ENCODE results near the gene ZC3HAV1L.

Gene ZC3HAV1L

DNA sequence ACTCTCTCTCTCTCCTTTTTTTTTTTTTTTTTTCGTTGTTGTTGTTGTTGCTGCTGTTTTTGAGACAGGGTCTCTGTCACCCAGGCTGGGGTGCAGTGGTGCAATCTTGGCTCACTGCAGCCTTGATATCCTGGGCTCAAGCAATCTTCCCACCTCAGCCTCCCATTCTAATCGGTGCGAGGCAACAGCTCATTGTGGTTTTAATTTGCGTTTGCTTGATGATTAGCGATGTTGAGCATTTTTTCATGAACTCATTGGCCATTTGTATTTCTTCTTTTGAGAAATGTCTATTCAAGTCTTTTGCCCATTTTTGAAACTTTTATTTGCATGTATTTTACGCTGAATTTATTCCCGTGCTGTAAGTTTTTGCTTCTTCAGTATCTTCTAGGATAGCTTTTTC, 13.3 kb upstream of the ZC3HAV1L start:
- H3K36me3 ChIP-seq: peaks cover 24% of the 10 kb centered on the region
- TF ChIP-seq, protein P1, sequence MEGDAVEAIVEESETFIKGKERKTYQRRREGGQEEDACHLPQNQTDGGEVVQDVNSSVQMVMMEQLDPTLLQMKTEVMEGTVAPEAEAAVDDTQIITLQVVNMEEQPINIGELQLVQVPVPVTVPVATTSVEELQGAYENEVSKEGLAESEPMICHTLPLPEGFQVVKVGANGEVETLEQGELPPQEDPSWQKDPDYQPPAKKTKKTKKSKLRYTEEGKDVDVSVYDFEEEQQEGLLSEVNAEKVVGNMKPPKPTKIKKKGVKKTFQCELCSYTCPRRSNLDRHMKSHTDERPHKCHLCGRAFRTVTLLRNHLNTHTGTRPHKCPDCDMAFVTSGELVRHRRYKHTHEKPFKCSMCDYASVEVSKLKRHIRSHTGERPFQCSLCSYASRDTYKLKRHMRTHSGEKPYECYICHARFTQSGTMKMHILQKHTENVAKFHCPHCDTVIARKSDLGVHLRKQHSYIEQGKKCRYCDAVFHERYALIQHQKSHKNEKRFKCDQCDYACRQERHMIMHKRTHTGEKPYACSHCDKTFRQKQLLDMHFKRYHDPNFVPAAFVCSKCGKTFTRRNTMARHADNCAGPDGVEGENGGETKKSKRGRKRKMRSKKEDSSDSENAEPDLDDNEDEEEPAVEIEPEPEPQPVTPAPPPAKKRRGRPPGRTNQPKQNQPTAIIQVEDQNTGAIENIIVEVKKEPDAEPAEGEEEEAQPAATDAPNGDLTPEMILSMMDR (IDR thresholded peaks at IDR 0.05; ENCODE audit: low read depth, low read length): no peak
- no peaks in the 10 kb centered on the region for H3K27me3 ChIP-seq
- DNase-seq: no peak
- no peak overlapping the region for H3K4me3 ChIP-seq (ENCODE audit: low read depth, low read length)
- H3K4me1 ChIP-seq: peaks cover 3% of the 10 kb centered on the region
- no peaks in the 10 kb centered on the region for H3K9me3 ChIP-seq

DNA sequence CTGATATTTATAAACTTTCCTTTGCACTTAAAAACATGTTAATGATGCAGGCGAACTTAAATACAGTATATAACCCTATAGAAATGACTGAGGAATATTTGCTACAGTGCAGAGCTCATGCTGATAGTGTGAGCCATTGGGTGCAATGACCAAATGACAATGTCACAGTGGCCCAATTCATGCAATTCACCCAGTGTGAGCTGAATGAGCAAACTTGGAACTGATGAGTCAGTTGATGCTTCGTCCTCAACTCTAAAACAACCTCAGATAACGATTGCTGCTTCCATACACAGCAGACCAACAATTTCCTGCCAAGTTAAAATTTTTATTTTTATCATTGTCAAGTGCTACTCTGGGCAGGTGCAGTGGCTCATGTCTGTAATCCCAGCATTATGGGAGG, 12.1 kb upstream of the ZC3HAV1L start:
- Histone ChIP-seq H3K4me3 (ENCODE audit: low read depth, low read length) (no peak overlapping the region), H3K27me3 (no peaks in the 10 kb centered on the region), H3K36me3 (peaks cover 18% of the 10 kb centered on the region), H3K9me3 (no peaks in the 10 kb centered on the region), H3K4me1 (no peaks in the 10 kb centered on the region)
- no peak for DNase-seq
- TF ChIP-seq, protein P1 (IDR thresholded peaks at IDR 0.05; ENCODE audit: low read depth, low read length): no peak

DNA sequence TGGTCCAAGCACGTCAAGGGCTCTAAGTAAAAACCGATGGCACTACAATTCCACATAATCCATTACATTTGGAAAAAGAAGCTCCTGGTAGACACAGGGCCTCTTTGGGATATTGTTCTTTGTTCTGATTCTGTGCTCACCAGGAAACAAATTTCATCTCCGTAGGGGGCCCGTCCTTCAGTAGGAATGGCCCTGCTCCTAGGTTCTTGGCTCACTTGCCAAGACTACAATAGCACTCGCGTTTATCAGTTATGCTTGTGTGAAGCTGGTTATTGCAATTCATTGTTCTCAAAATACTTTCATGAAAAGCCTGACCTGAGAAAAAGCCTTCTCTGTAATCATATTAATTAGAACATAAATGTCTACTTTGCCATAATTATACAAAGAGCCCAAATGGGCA, 10.3 kb upstream of the ZC3HAV1L start:
- TF ChIP-seq, protein P1 (IDR thresholded peaks at IDR 0.05; ENCODE audit: low read depth, low read length): no peak
- DNase-seq: no peak
- Histone ChIP-seq H3K4me3 (ENCODE audit: low read depth, low read length) (no peak overlapping the region), H3K4me1 (no peaks in the 10 kb centered on the region), H3K9me3 (no peaks in the 10 kb centered on the region), H3K36me3 (peaks cover 16% of the 10 kb centered on the region), H3K27me3 (no peaks in the 10 kb centered on the region)

DNA sequence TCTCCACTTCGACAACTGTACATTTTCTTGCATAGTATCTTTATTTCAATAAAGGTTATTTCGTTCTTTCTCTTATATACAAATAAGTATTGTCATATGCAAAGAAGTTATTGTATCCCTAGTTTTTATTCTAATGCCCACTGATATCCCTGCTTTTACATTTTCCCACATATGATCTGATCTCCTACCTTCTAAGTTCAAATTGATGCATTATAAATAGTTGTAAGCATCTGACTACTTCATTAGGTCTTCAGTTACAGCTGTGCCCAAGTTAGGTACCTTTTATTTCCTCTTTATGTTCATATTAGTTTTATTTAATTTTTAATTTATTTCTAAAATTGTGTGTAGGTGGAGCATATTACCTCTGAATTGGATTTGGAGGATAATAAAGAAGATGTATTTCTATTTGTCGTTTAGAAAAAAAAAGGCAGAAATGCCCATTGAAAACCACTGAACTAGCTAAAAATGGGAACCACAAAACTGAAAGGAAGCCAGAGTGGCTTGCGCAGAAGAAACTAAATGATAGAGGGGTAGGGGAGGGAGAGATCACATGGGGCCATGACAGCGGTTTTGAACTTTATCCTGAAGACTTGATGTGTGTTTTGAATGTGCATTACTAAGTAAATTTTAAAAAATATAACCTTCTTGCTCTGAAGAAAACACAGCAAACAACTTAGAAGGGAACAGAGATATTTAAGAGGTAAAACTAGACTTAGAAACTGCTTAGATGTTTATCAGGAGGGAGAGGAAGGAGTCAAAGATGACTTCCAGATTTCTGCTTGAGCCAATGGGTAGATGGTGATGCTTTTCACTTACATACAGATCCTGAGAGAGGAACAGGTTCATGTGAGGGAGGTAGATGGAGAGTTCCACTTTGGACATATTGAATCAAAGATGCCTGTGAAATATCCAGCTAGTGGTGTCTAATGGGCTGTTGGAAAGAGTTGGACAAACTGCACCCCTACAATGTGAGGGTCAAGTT, 9.3 kb upstream of the ZC3HAV1L start:
- Histone ChIP-seq H3K9me3 (no peaks in the 10 kb centered on the region), H3K4me3 (ENCODE audit: low read depth, low read length) (no peak overlapping the region), H3K4me1 (no peaks in the 10 kb centered on the region), H3K36me3 (peaks cover 16% of the 10 kb centered on the region), H3K27me3 (no peaks in the 10 kb centered on the region)
- TF ChIP-seq, protein P1 (IDR thresholded peaks at IDR 0.05; ENCODE audit: low read depth, low read length): no peak
- no peak for DNase-seq

DNA sequence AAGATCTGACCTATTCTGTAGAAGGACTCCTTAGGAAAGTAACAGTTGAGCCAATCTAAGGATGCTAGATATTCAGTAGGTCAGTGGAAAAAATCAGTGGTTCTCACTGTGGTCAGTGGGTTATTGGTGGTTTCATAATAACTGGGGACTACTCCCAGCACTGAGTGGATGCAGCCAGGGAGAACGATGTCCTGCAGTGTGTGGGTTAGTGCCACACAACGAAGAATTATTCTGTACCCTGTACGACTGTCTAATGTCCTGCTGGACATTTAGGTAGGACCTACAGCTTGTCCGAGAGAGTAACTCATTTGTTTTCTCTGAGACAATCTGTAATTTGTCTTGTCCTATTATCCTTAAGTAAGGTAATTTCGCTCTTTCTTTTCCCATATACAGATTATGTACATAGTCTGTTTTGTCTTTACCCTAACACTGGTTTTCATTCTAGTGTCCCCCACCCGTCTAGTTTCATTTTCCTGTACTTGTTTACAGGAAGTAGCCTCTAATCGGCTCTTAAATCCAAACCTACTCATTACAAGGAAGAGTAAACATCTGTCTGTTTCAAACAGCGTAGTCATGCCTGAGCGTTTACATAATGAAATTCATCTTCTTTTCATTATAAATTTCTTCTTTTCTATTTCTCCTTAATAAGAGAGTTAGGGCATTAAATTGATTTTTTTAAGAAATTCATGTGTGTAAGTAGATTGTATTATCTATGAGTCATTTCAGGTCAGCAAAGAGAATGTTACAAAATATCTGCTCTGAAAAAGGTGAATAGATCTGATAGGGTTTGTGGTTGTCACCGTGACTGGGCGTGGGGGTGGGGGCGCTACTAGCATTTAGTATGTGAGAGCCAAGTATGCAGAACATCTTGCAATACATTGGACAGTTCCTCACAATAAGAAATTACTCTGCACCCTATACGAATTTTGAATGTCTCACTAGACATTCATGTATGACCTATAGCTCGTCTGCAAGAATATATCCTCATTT, 8.3 kb upstream of the ZC3HAV1L start:
- Histone ChIP-seq H3K4me1 (no peaks in the 10 kb centered on the region), H3K9me3 (no peaks in the 10 kb centered on the region), H3K36me3 (peaks cover 16% of the 10 kb centered on the region), H3K27me3 (no peaks in the 10 kb centered on the region), H3K4me3 (ENCODE audit: low read depth, low read length) (no peak overlapping the region)
- no peak for DNase-seq
- TF ChIP-seq, protein P1 (IDR thresholded peaks at IDR 0.05; ENCODE audit: low read depth, low read length): no peak

All from BE2C (cell line).